GM18502 (cell line): ENCODE results near the gene CNTNAP2.

Source experiments
- ATAC-seq: cut with Tn5 transposase; IDR thresholded peaks from one replicate; pipeline ENCODE4 v1.9.1; 2021; ENCODE audit warnings: mild to moderate bottlenecking; ENCODE audit not compliant: unreplicated experiment, poor library complexity

Gene CNTNAP2

DNA sequence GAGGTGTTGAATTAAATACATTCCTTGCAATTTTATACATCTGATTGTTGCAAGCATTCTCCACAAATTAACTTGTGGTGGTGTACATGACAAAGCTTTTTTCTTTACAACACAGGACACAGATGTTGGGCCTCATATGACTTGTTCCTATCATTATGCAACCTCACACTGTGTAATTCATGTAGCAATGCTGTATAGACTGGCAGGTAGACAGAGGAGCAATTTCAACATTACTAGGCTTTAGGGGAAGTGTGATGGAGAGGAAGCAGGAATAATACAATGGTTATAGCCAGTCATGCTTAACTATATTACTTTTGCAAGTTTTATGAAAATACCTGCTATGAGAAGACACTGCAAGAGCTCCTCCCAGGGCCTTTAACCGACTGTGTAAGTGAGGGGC lies 832.1 kb downstream of the CNTNAP2 start:
- ATAC-seq = no peak

DNA sequence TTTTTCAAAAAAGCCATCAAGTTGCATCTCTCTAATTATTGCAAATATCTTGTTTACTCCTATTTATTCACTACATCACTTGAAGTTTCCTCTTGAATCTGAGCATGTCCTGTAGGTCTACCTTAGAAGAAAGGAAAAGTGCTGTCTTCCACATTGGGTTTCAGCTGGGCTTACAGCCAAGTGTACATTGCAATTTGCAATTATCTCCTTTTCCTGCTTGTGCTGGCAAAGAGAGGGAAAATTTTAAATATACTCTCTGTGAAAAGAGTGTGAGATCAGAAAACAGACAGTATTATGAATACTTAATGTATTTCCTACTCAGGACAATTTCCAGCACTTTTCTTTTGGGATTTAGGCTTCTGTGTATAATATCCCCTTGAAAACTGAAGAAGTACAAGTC lies 839.7 kb downstream of the CNTNAP2 start:
- no peak for ATAC-seq

DNA sequence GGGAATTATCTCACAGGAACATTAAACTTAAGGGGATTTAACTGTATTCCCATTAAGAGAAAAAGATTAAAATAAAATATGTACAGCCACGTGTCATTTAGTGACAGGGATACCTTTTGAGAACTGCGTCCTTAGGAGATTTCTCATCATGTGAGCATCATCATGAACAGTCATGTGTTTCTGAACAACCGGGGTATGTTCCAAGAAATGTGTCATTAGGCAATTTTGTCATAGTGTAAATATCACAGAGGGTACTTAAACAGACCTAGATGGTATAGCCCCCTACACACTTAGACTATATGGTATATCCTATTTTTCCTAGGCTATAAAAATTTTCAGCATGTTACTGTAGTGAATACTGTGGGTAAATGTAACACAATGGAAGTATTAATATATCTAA lies 840.3 kb downstream of the CNTNAP2 start:
- ATAC-seq = no peak

DNA sequence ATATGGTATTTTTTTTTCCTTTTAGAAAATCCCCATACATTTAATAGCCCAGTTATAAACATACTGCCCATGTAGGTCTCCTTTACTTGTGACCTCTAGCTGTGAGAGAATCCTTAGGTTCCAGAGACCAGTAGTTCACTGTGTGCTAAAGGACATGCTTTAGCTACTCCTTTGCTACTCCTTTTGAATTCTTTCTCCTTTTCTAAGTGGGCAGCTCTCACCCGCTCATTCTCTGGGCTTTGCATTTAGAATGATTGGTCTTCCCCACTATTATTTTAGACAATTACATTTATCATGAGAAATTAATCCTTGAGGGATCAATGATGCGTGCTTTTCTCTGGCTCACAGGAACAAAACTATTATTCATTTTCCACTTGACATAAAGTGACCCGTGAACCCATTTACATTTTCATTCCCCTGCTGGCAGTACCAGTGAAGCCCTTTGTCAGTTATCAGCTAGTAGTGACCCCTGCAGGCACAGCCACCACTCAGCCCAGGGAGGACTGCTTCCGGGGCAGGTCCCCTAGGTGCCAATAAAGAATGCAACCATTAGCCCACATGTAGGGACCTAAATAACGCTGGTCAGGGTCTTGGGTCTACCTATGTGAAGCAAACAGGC lies 844.3 kb downstream of the CNTNAP2 start:
- no peak for ATAC-seq

DNA sequence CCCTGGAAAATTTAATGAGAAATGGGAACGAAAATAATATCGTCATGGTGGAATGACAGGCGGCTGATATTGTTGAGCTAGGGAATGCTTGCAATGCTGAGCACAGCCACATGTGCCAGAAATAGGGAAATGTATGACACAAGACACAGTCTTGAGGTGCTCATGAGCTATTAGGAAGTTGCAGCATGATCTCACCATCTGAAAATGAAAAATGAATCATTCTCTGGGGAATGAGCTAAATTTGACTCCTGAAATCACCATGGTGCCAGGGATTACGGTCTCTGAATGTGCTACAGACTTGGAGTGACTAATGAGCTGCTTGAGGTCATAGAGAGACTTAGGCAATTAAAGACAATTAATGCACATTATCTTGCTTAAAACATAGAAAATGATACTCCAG lies 845.0 kb downstream of the CNTNAP2 start:
- no peak for ATAC-seq

DNA sequence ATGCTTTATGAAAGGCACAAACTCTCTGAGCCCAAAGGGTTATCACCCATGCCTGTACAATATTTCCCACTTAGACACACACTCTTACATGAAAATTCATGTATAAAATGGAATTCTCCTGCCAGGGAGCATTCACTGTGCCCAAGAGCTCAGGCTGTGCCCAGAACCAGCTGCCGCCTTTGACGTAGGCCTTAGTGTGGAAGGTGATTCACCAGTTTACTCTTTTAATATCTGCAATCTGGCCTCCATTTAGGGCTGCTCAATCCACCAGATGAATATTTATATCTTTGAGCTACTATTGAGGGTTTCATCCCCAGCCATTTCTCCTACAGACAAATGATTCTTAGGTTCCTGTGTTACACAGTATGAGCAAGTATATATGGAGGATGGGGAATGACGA lies 849.7 kb downstream of the CNTNAP2 start:
- no peak for ATAC-seq

DNA sequence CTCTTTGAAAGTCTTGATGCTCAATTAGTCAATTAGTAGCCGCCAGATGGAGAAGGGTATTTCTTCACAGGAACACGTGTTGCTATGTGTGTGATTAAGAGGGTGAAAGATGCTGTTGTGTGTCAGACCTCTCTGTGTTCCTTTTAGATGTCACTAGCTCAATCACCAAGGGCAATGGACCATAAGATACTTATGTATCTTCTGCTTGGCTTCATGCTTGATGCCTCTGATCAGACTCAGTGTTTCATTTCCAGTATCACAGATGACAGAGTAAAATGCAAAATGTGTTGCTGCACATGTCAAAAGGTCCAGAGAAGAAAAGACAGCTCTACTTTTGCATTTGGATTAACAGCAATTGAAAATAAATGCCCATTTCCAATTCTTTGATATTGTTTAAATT lies 865.9 kb downstream of the CNTNAP2 start:
- ATAC-seq = no peak

DNA sequence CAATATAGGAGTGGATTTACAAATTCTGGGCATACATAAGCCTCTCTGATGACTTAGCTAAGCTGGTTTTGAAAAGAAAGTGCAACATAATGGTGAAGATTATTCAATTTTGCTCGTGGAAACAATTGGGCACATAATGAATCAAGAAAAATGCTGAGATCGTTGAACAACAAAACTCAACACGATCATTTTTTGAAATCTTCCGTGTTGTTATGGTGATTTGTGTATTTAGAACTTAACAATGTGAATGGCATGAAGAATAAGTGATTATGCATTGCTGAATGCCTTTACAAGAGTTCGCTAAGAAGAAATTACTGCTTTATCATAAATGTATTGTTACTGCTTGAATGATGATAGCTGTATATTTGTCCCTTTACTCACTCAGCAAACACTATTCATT lies 875.0 kb downstream of the CNTNAP2 start:
- ATAC-seq = no peak

DNA sequence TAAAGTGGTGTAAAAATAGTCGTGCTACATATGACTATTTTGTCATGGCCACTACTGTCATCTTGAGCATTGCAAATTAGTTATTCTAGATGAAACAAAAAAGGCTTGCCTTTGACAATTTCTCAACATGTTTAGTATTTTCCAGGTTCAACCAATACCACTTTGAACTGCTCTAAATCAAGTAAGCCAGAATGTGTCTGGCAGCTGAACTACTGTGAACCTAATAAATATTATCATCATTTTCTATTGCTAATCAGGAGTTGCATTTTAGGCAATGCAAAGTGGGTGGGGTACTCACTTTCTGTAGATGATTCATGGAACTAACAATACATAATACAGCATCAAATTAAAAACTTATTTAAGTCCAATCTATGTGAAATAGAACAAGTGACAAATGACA lies 877.2 kb downstream of the CNTNAP2 start:
- ATAC-seq = no peak

DNA sequence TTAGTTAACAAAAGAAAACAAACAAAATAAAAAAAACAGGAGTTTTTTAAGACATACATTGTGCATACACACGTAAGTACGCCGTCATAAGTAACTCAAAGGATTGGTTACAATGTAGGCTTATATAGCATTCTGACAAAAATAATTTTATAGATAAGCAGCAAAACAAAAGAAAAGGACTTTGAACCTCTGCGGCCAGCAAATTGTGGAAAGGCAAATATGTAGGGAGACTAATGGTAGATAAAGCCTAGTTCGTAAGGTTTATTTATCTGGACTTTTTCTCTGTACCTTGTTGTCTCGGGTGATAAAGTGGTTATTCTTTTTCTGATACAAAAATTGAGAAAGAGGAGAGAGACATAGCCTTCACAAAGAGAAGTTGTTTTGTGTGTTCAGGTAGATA lies 891.9 kb downstream of the CNTNAP2 start:
- no peak for ATAC-seq

DNA sequence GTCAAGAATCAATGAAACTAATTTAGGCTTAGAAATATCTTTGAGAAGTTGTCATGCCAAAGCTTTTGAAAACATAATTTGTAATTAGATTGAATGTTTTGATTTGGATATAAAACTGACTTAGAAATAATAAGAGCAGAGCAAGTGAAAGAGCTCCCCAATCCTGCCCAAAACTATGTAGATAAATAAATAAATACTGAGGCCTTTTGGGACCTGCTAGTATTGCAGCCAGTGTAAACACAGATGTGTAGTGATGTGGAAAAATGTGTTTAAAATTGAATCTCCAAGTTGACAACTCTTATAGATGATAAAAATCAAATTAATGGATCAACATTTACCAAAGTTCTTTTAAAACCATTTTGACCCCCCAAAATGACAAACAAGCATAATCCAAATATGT lies 896.1 kb downstream of the CNTNAP2 start:
- ATAC-seq = no peak

DNA sequence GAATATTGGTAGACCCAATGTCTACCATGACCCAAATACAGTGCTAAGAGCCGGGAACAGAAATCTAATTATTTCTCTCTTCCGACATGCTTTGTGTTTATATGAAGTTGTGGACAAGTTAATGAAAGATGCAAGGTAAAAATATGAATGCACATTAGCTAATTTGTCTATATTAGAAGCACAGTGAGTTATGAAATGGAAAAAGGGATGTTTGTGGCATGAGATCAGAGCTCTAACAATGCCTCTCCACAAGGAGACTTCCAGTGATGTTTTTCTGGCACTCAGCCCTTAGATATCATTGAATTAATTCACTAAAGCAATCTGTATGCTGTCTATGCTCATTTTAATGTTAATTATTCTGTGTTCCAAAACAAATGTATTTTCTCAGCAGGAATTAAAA lies 897.2 kb downstream of the CNTNAP2 start:
- ATAC-seq = no peak

DNA sequence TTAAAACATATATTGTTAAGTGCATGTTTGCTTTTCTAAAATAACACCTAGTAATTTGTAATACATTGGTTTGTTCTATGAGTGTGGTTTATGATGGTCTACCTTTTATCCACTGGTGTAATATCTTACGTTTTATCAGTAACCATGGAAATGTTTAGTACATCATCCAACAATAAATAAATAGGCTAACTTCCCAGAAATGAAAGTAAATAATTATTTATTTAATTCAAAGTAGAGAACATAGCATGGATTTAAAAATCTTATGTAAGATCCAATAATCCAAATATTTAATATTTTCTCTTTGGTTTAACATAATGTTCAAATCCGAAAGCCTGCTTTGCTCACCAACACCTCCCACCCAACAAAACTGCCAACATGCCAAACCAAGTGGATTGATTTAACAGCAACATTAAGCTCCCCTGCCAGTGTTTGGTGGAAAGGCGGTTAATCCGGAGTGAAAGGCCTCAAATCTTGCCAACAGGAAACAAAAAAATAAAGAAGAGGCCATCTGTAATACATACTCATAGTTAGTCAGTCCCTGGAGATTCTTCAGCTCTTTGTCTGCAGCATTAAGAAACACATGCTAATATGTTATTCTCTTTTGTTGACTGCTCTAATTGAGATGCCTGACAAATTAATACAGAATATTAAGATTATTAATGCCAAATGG lies 897.8 kb downstream of the CNTNAP2 start:
- no peak for ATAC-seq

DNA sequence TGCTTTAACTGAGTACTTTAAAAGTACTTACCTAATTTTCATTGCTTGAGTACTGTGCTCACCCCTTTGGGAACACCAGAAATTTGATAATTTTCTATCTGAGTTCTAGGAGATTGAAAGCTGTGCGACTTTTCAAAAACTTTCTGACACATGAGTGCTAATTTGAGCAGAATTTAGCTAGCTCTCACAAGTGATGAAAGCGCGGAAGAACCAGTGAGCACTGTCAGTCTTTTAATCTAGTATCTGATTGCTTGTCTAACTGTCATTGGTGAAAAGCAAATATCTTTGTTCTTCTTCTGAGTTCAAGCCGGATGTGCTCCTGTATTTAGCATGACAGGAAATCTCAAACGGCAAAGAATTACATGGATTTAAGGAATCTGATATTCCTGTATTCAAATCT lies 899.4 kb downstream of the CNTNAP2 start:
- no peak for ATAC-seq

DNA sequence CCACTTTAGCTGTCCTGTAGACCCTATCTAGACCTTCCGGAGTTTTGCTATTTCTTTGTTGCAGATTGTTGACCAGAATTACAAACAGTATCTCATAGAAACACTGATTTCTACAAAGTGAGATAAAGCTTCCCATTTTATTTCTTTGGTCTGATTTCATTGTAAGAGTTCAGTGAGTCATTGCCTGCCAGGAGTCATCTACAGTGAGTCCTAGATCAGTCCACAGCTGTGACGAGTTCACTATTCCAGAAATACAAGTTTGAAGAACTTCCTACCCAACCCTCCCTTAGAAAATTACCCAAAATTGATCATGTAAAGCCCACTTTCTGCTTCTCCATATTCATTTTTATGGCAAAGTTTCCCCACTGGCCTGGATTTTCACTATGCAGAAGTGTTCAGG lies 905.5 kb downstream of the CNTNAP2 start:
- no peak for ATAC-seq

DNA sequence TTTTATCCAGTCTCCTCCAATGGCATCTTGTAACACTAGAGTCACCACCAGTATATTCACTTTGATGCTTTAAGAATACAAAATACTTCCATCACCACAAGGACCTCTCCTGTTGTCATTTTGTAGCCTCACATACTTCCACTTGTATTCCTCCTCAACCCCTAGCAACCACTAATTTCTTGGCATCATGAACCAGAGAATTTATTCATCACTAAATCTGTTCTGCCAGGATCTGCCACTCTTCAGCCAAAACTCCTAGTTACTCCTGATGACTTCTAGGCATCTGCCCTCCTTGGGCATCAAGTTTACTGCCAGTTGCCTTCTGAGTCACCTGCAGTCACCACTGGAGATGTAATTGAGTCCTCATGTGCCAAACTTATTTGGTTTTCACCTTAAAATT lies 906.8 kb downstream of the CNTNAP2 start:
- ATAC-seq = no peak

DNA sequence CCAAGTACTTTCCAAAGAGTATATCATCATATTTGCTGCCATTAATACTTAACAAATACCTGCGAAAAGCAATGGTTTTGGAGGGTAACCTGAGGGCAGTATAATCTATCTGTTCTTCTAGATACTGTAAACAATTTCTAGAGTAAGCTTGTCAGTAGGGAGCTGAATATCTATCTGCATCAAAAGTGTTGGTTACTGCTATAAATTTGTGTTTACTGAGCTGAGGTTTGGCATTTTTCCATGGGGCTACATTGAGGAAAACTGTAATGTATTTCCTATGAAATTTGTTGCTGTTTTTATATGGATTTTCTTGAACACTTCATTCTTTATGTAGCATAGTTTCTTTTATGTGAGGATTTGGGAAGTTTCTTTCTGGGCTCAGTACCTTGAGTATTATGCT lies 913.4 kb downstream of the CNTNAP2 start:
- no peak for ATAC-seq

DNA sequence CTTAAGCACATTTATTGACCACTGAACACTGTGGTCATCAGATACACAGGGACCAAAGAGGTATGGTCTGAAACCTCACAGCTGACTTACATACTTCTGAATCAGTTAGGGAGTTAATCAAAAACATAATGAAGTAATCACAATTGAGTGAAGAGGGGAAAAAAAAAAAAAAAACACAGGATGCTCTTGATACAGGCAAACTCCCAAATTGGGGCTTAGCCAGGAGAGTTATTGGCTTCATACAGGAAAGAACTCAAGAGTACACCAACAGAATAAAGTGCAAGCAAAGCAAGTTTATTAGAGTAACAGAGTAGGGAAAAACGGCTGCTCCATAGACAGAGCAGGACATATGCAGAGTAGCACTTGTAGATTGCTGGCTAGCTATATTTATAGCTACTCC lies 917.0 kb downstream of the CNTNAP2 start:
- no peak for ATAC-seq

DNA sequence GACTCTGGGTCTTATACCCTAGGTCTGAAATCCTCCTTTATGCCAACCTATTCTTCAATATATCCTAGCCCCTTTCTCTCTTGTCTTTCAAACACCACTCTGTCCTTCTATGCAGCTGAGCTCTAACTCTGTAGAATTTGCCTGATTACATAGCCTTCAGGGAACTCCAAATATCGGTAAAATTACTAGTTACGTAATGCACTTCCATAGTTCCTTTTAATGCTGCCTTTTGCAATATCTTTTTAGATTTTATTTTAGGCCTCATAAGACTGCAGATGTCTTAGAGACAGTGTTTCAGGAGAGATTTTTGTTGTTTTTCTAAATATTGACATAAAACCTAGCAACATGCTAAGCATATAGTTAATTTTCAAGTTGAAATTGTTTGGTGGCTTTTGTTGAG lies 924.8 kb downstream of the CNTNAP2 start:
- ATAC-seq = no peak

DNA sequence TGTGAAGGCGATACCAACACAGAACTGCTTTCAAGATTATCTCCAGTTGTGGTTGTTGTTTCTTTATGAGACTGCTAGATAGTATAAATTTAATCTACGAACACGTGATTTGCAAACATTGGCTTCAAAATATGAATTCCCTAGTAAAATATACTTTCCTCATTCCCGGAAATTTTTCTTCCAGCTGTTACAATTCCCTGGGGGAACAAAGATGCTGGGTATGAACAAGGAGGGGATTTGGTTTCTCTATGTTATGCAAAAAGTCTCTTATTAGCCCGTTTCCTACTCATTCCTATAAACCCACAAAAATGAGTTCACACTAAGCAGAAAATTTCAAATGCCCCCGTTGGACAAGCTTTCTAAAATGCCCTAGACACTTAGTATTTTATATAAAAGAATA lies 928.3 kb downstream of the CNTNAP2 start:
- ATAC-seq = no peak

DNA sequence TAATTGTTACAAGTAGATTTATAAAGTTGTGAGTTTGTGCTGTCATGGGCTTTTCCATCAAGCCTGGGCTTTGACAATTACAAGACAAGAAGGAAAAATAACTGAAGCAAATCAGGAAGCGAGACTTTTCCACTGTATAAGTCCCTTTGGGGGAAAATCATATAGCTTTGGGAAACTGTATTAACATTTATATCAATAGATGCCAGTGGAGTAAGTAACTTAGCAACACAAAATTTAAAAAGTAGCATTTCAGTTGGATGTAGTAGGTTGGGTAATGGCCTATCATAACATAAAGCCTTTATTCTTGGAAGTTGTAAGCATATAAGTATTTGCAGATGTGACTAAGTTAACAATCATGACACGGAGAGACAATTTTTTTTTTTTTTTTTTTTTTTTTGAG lies 931.1 kb downstream of the CNTNAP2 start:
- ATAC-seq = no peak

DNA sequence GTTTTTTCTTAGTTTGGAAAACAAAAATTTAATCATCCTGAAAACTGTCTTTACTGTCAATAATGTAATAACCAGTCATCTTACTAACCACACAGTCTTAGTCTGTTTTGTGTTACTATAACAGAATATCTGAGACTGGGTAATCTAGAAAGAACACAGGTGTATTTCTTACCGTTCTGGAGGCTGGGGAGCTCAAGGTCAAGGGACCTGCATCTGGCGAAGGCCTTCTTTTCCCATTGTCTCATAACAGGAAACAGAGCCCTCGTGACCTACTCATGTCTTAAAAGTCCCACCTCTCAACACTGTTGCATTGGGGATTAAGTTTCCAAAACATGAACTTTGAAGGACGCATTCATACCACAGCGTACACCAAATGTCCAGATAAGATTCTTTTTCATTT lies 932.3 kb downstream of the CNTNAP2 start:
- ATAC-seq = no peak

DNA sequence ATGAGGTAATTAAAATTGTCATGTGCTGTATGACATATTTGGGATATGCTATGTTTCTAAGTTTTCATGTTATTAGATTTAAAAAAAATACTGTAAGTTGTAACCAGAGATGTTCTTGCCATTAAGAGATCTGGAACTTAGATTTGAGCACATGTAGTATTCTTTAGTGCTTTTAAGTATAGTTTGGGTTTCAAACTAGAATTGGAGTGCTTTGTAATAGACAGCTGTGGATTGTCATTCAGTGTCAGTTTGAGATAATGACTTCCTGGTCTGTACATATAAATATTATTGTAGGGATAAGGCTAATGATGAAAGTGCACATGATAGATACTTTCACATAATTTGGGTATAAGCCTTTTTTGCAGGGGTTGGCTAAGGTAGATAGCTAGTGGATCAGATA lies 936.2 kb downstream of the CNTNAP2 start:
- no peak for ATAC-seq
